Globus pallidus (tissue), 1 donor: ENCODE results near the gene TP53TG5.
A peak's percentile ranks its signal among the peaks of the same experiment; 100 is the strongest.

ENCODE experiments used
- DNase-seq: peaks from one replicate; pipeline ENCODE4 v3.0.0-alpha.2; 2015; ENCODE audit warnings: low spot score

The TP53TG5 gene

DNA sequence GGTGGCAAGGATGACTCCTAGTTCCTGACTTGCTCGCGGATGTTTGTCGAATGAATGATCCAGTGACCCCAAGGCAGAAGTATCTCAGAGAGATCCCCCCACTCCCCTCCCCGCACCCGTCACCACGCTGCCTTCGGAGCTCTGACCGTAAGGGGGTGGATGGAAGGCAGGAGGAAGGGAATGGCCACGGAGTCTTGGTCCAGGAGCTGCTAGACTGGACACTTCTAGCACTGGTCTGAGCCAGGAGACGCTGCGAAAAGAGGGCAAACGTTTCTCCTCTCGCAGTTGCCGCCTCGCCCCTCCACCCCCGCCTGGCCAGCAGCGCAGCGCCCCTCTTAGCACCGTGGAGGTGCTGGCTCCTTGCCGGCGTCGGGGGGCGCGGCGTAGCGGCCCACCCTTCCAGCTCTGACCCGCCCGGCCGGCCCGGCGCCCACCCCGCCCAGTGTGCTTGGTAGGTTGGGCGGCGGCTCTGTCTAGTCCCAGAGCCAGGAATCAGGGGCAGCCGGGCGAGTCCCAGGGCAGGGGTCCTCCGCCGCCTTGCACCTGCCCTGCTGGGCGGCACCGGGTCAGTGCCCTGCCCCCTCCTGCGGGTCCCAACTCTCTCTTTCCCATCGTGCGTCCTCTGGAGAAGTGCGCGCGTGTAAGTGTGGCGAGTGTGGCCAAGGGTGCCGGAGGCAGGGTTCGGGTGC lies 27.6 kb upstream of the TP53TG5 start:
- no peak for DNase-seq

DNA sequence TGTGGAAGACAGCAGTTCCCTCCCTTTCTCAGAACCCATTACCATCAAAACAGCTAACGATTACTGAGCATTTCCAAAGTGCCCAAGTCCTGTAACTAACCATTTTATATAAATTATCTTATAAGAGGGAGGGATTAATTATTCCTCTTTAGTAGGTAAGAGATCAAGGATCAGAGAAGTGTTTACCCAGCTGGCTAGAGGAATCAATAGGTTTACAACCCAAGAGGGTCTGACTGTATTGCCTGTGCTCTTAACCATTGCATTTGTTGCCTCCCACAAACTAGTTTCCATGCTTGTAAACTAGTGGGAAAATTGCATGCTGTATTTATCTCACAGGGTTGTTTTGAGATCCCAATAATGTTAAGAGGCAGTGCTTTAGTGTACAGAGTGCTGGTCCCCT lies 26.3 kb upstream of the TP53TG5 start:
- DNase-seq, result no peak

DNA sequence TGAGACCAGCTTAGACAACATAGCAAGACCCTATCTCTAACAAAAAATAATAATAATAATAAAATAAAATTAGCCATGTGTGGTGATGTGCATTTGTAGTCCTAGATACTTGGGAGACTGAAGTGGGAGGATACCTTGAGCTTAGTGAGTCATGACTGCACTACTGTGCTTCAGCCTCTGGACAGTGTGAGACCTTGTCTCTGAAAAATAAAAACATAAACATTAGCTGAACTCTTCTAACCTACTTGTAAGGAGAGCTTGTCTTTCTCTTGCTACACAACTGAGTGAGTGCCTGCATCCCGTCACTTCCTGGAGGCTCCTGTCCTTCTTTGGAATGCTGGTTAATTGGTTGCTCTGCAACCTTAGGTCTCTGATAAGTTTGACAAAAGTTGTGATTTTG lies 24.8 kb upstream of the TP53TG5 start:
- no peak for DNase-seq

GRCh38 chr20:45400346-45401031 lies 22.4 kb upstream of the TP53TG5 start:
- no peak for DNase-seq

GRCh38 chr20:45399018-45399417 lies 20.9 kb upstream of the TP53TG5 start:
- no peak for DNase-seq

GRCh38 chr20:45395114-45395415 lies 16.9 kb upstream of the TP53TG5 start:
- no peak for DNase-seq

DNA sequence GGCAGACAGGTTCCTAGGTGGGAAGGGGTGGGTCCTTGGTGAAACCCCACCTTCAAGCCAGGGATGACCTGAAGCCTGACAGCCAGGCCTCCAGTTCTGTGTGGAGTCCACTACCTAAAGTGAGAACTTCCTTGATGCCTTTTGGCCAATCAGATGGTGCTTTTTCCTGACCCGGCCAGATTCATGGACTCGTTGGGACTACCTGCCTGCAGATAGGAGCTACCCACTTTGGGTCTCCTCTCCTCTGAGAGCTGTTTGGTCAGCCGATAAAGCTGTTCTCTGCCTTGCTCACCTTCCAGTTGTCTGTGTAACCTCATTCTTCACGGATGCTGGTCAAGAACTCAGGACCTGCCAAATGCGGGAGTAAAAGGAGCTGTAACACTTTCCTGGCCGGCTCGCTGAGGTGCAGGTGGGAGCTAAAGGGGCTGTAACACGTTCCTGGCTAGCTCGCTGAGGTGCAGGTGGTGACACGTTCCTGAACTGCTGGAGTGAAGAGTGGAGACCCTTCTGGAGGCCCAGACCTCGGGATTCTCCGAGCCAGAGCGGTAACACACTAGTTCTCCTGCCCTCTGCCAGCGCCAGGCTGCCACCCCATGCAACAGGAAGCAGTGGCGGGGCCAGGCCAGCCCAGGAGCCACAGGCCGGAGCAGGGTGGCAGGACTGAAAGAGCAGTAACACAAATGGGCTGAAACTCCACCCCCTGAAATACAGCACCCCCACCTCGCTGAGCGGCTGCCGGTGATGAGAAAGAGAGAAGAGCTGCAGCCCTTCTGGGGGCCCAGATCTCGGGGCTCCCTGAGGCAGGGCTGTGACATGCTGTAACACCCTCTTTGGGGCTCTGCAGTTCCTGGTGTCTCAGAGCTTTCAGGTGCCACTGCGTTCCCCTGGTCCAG lies 16.3 kb upstream of the TP53TG5 start:
- DNase-seq, result no peak

GRCh38 chr20:45392733-45393132 lies 14.6 kb upstream of the TP53TG5 start:
- DNase-seq, result peak; percentile 76

- DNase-seq, result no peak
Measured at GRCh38 chr20:45391559-45391958, 13.4 kb upstream of the TP53TG5 start.

DNA sequence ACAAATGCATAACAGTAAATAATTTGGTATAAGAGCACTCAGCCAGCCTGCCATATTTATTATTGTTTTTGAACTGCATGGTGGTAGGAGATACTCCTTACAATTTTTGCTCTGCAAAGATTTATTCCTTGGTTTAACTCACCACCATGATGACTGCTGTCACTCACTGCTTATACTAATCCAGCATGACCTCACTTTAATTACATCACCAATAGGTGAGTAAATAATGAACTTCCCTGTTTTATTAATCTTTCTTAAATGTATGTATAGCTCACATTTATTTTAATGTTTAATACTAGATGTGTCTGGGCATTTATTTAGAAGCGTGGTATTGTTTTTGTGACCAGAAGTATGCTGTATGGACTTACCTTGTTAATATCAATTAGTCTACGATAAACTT lies 12.8 kb upstream of the TP53TG5 start:
- DNase-seq, result no peak

GRCh38 chr20:45387274-45387673 lies 9.1 kb upstream of the TP53TG5 start:
- no peak for DNase-seq

- DNase-seq, result no peak
Measured at GRCh38 chr20:45377269-45377668, 856 bp downstream of the TP53TG5 start.

DNA sequence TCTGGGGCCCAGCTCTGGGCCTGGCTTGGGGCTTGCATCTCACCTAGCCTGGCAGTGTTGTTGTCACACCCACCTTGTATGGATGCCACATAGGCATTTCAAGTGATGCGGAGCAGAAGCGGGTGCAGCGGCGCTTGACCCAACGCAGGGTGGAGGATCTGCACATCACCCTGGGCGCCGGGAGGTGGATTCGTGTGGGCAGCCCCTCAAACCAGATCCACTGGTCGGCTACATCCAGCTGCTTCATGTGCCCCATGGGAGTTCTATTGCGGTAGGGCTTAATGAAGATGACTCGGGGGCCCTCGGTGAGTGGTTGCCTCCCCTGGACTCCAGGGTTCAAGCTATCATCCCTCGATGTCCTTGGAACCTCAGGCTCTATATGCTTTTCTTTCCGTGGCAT lies 3.2 kb downstream of the TP53TG5 start:
- no peak for DNase-seq

DNA sequence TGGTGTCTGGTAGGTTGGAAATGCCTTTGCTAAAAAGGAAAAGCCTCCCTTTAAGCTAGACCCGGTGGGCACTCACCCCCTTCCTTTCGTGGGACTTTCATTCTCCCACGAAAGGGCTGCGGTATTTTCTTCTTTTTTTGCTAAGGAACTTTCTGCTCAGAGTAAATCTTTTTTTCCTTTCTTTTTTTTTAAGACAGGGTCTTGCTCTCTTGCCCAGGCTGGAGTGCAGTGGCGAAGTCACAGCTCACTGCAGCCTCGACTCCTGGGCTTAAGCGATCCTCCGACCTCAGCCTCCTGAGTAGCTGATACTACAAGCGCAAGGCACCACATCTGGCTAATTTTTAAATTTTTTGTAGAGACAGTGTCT lies 4.0 kb downstream of the TP53TG5 start:
- no peak for DNase-seq

- DNase-seq, result peak; percentile 88
Measured at GRCh38 chr20:45373353-45374100, 4.6 kb downstream of the TP53TG5 start.

DNA sequence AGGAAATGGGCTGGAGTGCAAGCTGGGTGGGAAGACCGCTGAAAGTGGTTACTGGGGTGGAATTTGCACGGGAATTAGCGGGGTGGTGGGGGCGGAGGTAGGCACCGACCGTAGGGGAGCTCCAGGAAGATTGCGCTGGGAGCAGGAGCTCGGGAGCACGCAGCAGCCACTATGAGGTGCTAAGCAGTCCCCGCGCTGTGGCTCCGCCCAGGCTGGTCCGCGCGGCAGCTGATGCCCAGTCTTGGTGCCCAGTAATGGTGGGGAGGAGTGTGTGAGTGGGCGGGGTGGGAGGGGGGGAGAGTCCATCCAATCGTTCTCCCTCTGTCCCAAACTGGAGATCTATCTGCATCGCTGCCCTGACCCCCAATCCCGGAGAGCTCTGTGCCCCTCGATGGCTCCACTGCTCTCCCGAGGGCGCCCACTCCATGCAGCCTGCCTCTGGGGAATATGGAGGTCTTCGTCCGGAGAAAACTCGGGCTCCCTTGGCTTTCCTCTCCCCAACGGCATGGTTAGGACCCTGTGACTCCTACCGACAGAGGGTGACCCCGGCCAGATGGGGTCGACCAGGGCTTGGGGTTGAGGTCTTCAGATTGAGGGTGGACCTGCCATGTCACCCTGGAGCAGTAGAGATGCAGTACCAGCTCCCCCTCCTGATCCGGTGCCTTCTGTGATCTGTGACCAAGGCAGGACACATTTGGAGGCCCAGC lies 5.3 kb downstream of the TP53TG5 start:
- DNase-seq, result peak; percentile 82

- DNase-seq, result no peak
Measured at GRCh38 chr20:45372241-45372640, 5.9 kb downstream of the TP53TG5 start.

DNA sequence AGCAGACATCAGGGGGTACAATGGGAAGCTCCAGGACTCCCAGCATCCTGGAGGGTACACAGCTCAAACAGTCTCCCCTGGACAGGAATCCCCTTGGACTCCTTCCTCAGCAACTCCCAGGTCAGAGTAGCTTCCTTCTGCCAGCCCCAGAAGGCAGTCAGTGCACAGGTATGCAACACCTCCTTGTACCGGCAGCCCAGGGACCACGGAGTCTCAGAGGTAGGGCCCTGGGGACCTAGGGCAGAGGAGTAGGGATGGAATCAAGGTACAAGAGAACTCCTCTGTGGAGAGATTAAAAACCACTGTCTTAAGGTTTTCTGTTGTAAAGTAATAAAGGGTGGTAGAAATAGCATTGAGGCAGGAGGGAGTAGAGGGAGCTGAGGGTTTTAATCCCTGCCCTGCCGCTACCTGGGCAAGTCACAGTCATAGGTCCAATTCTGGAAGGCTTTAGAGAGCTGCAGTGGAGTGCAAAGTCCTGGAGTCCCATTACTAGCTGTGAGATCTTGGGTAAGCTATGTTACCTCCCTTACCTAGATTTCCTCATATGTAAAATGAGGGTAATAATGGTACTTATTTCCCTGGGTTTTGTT lies 7.5 kb downstream of the TP53TG5 start:
- DNase-seq, result no peak

- DNase-seq, result no peak
Measured at GRCh38 chr20:45368221-45368980, 9.7 kb downstream of the TP53TG5 start.

GRCh38 chr20:45367126-45367525 lies 11.0 kb downstream of the TP53TG5 start:
- DNase-seq, result no peak

DNA sequence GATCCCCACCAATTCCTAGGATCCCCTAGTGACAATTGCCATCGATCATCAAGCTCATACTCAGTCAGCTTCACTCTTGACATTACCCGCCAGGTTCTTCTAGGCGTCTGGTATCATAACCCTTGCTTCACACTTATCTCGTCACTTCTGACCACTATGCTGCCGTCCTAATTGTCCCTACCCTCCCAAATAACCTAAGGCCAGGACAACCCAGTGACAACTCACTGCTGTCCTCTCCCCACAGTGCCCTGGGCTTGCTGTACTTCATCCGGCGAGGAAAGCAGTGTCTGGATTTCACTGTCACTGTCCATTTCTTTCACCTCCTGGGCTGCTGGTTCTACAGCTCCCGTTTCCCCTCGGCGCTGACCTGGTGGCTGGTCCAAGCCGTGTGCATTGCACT lies 11.5 kb downstream of the TP53TG5 start:
- no peak for DNase-seq
